Brain pericyte (primary cell): ENCODE measurements around the gene RELB.

ENCODE experiments used
- DNase-seq: peaks from one replicate; pipeline ENCODE4 v3.0.0-alpha.2; 2012; ENCODE audit warnings: low read depth, low spot score

The RELB gene

GRCh38 chr19:45079063-45079910 lies 78.0 kb downstream of the RELB start, which contains the start of gene GEMIN7:
Gene GEMIN7, plus strand, starts transcription at chr19:45079260. Its CDS starts 10,855 bp downstream, at chr19:45090115.
- no peak for DNase-seq

- no peak for DNase-seq
Observed at GRCh38 chr19:45079911-45080370, 78.7 kb downstream of the RELB start.

GRCh38 chr19:45082170-45082569 lies 80.9 kb downstream of the RELB start:
- DNase-seq = no peak

GRCh38 chr19:45086480-45086879 lies 85.2 kb downstream of the RELB start:
- DNase-seq = no peak

GRCh38 chr19:45087531-45087930 lies 86.3 kb downstream of the RELB start:
- DNase-seq = no peak
